Gastroesophageal sphincter (tissue), 4 donors: ENCODE measurements around the gene WDR35. TPM values are rescaled to one million over a fixed set of nuclear protein-coding genes. Genes with fewer than 3 reads are reported as not detected.

Source experiments
- ATAC-seq: fragments of 150-250 bp; one replicate; pipeline ENCODE4 v1.9.1; 2016; ENCODE audit warnings: mild to moderate bottlenecking, moderate library complexity
- H3K27ac ChIP-seq, 4 donors: fragments of 200-600 bp; sonication (generic) in 3 of 4; 1 replicate in 3 of 4; 2 replicates in 1 of 4; pipeline ENCODE4 v1.5.1; 2016 to 2019
- H3K27me3 ChIP-seq: fragments of 200-600 bp; sonication (generic); one replicate; pipeline ENCODE4 v1.5.1; 2019
- H3K36me3 ChIP-seq, 2 donors: fragments of 200-600 bp; sonication (generic); one replicate each; pipeline ENCODE4 v1.5.1; 2019; ENCODE audit warnings: control low read depth in 1 of 2
- H3K4me1 ChIP-seq, 3 donors: fragments of 200-600 bp; sonication (generic); 1 replicate in 2 of 3; 2 replicates in 1 of 3; pipeline ENCODE4 v1.5.1; 2016 to 2019; ENCODE audit warnings: control low read depth in 2 of 3
- H3K4me3 ChIP-seq, 2 donors: fragments of 200-600 bp; sonication (generic); one replicate each; pipeline ENCODE4 v1.5.1; 2019; ENCODE audit warnings: mild to moderate bottlenecking in 1 of 2, moderate library complexity in 1 of 2
- H3K9me3 ChIP-seq, 3 donors: fragments of 200-600 bp; sonication (generic); one replicate each; pipeline ENCODE4 v1.5.1; 2017 to 2019; ENCODE audit warnings: control low read depth in 2 of 3
- EP300 ChIP-seq: sonication (generic); formaldehyde crosslinking; IDR thresholded peaks from one replicate; pipeline ENCODE4 v1.6.1; 2017; ENCODE audit warnings: antibody characterized with exemption, mild to moderate bottlenecking
- POLR2A ChIP-seq, 2 donors: fragments of 450-650 bp; IDR thresholded peaks; one replicate each; pipeline ENCODE4 v1.6.1; 2017; ENCODE audit warnings: antibody characterized with exemption in 2 of 2, mild to moderate bottlenecking in 2 of 2, moderate library complexity in 1 of 2
- POLR2AphosphoS5 ChIP-seq: sonication (generic); formaldehyde crosslinking; IDR thresholded peaks from one replicate; pipeline ENCODE4 v1.6.1; 2017; ENCODE audit warnings: antibody characterized with exemption
- WGBS, 2 donors: methylation state at CpG; one replicate each; pipeline ENCODE4 v1.1.5; 2018; ENCODE audit warnings: low coverage in 1 of 2; 5-methylcytosine and 5-hydroxymethylcytosine counted together
- total RNA-seq, 4 donors: library from RNA; depleted of rRNA; stranded (reverse); fragments of >200 nt; gene quantifications; one replicate each; pipeline ENCODE4 v1.1.0, GENCODE V29; 2016
- TF ChIP-seq, protein P1 (sequence below), 4 experiments: fragments of 200-600 bp in 2 of 4; fragments of 450-650 bp in 2 of 4; sonication (generic) in 1 of 4; IDR thresholded peaks; one replicate each; pipeline ENCODE4 v1.5.1; 2017 to 2019; ENCODE audit warnings: antibody characterized with exemption in 4 of 4, mild to moderate bottlenecking in 2 of 4, moderate library complexity in 2 of 4

WDR35 gene
- total RNA-seq, 4 donors from 2014 or later: 10.1 to 22.2 (median 17.7) TPM

DNA sequence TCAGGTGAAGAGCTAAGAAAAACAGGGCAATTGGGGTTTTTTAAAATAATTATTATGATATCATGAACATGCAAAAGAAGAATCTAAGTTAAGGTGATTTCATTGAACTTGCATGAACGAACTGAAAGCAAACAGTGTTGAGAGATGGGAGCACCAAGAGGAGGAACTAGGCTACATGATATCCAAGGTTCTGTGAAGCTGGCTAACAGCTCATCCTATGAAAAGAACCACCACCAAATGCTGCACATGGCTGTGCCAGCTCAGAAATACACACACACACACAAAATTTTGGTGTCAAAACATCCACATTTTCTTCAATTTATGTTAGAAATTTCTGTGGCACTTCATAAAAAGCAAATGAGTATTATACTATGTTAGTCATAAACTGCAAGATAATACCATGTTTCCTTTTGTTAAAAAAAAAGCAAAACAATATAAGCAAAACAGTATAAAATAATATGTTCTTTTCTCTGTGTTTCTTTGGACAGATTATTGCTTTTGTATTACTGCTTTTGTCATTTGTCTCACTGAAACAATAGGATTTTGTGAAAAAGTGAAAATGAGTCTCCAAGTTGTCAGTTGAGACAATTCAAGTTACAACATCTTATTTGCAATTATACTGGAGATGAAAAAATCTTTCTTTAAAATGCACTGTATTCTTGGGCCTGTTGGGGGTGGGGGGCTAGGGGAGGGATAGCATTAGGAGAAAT lies 75.5 kb downstream of the WDR35 start:
- WGBS, 2 donors: 73 to 86% methylated on average over 1 of the region's 1 CpG
- Histone ChIP-seq H3K9me3 (no peaks in the 10 kb centered on the region), H3K27me3 (no peaks in the 10 kb centered on the region), H3K4me3 (no peak overlapping the region), H3K4me1 (no peaks in the 10 kb centered on the region), H3K27ac (no peak overlapping the region), H3K36me3 (peaks cover 3 to 25% of the 10 kb centered on the region in 2 donors)
- TF ChIP-seq POLR2AphosphoS5 (no peak), EP300 (no peak), POLR2A (IDR thresholded peaks at IDR 0.05) (no peak)
- TF ChIP-seq, protein P1, sequence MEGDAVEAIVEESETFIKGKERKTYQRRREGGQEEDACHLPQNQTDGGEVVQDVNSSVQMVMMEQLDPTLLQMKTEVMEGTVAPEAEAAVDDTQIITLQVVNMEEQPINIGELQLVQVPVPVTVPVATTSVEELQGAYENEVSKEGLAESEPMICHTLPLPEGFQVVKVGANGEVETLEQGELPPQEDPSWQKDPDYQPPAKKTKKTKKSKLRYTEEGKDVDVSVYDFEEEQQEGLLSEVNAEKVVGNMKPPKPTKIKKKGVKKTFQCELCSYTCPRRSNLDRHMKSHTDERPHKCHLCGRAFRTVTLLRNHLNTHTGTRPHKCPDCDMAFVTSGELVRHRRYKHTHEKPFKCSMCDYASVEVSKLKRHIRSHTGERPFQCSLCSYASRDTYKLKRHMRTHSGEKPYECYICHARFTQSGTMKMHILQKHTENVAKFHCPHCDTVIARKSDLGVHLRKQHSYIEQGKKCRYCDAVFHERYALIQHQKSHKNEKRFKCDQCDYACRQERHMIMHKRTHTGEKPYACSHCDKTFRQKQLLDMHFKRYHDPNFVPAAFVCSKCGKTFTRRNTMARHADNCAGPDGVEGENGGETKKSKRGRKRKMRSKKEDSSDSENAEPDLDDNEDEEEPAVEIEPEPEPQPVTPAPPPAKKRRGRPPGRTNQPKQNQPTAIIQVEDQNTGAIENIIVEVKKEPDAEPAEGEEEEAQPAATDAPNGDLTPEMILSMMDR (IDR thresholded peaks at IDR 0.05): no peak
- no peak for ATAC-seq

DNA sequence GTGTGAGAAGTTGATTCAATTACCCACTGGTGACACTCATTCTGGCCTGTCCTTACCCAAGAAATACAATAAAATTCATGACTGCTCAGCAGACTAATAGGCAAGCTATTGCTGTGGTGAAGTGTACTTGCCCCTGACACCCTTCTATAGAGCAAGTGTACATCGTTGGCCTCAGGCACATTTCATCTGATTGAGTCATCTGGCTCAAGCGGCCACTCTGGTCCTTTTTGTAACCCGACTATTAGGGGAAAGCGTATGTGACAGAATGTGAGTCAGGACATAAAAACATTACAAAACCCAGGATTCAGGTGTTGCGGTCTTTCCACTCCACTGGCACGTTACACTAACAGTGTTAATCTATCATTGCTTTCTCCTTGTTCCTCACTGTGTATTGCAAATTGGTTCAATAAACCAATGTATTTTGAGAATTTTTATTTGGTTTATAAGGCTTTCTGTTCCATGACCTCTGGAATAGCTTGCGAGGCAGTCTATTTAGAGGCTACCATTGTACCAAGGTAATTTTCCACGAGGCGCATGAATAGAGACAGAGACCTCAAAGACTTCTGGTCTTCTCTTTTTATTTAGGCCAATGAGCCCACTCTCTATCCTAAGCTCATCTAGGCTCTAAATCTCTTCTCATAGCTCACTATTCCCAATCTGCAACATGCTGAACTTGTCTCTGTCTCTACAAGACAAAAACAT lies 77.9 kb downstream of the WDR35 start:
- Histone ChIP-seq H3K4me3 (no peak overlapping the region), H3K27ac (no peak overlapping the region), H3K9me3 (no peaks in the 10 kb centered on the region), H3K4me1 (no peaks in the 10 kb centered on the region), H3K36me3 (peaks cover 3 to 23% of the 10 kb centered on the region in 2 donors), H3K27me3 (no peaks in the 10 kb centered on the region)
- no peak for TF ChIP-seq POLR2AphosphoS5
- no peak for TF ChIP-seq EP300
- no peak for TF ChIP-seq POLR2A (IDR thresholded peaks at IDR 0.05)
- TF ChIP-seq, protein P1 (IDR thresholded peaks at IDR 0.05): no peak
- WGBS, 2 donors: 87 to 90% methylated on average over 7 to 9 of the region's 9 CpGs
- no peak for ATAC-seq

DNA sequence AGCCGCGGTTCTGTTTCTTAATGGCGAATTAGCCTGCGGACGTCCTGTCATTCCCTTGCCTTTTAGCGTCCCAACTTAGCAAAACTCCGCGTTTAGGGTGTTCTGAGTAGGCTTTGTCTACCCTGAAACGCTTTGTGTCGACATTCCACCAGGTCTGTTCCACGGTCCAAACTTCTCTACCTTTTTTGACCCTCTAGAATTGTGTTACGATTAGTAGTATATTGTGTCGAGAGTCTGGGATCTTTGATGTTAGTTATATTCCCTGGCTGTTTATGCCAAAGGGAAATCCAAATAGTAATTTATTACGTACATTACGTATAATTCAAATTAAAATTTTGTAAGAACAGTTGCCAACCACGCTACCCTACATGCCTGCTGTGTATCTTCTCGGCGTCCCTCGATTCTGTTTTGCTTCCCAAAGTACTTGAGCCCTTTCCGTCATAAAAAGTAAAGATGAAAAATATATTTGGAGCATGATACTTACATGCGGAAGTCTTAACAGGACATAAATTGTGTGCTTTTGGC lies 87.6 kb downstream of the WDR35 start:
- no peak for TF ChIP-seq EP300
- no peak for TF ChIP-seq POLR2AphosphoS5
- no peak for TF ChIP-seq POLR2A (IDR thresholded peaks at IDR 0.05)
- TF ChIP-seq, protein P1 (IDR thresholded peaks at IDR 0.05): no peak
- Histone ChIP-seq H3K36me3 (no peaks in the 10 kb centered on the region), H3K4me3 (peak overlapping the region; percentile 79 to 83), H3K27me3 (no peaks in the 10 kb centered on the region), H3K27ac (peak overlapping the region; percentile 76 to 96 (median 95)), H3K9me3 (no peaks in the 10 kb centered on the region), H3K4me1 (peaks cover 12 to 43% (median 22%) of the 10 kb centered on the region in 3 donors)
- ATAC-seq: no peak
- WGBS, 2 donors: 0 to 2% methylated on average over 11 to 20 of the region's 21 CpGs

DNA sequence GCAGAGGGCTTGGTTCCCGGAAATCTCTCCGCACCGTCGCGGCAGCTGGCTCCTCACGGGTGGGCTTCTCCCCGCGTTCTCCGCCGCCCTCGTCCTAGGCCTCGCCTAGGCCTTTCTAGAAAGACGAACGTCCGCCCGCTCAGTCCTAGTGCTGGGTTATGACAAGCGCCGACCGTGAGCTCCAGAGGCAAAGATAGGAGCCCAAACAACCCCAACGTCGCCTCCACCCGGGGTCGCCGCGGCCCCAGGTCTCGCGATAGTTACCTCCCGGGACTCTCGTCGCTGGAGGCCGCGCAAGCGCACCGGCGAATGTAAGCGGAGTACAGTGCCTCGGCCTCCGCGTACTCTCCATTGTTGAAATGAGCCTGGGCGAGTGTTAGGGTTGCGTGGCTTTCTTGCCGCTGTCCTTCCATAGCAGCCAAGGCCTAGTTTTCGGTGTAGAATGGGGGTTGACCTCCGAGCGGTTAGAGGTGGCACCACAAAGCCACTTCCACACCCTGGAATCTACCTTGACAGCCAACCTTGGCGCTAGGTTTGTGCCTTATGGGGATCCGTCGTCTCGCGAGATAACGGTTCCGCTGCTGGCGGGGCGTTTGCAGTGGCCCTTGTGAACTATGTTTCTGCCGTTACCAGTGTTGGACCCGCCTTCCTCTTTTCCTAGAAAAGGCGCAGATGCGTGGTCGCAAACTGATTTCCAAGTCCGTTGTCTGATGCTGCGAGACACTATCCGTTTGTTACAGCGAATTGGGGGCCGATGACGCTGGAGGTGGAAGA lies 88.3 kb downstream of the WDR35 start, which contains the start of gene TTC32:
Gene TTC32, minus strand, starts transcription at position 542 of the 774 bp plus-strand sequence. Its CDS starts 129 bp downstream, at position 413.
- peak within 1 kb of the TSS; percentile 79 to 83 for H3K4me3 ChIP-seq
- no peaks in the 10 kb centered on the region for H3K36me3 ChIP-seq
- WGBS, 2 donors: 0 to 2% methylated on average over 5 to 21 of the region's 65 CpGs
- TF ChIP-seq POLR2A (IDR thresholded peaks at IDR 0.05) (peak; percentile 82 to 87), POLR2AphosphoS5 (peak; percentile 75), EP300 (no peak)
- TF ChIP-seq, protein P1 (IDR thresholded peaks at IDR 0.05): peak in 2 of 4 experiments; percentile 3 to 35
- no peaks in the 10 kb centered on the region for H3K9me3 ChIP-seq
- no peaks in the 10 kb centered on the region for H3K27me3 ChIP-seq
- ATAC-seq: peak; percentile 96
- H3K4me1 ChIP-seq: peaks cover 15 to 49% (median 22%) of the 10 kb centered on the region in 3 donors
- H3K27ac ChIP-seq: peak within 1 kb of the TSS; percentile 76 to 96 (median 95)
